AG04449 (cell line): ENCODE measurements around the gene KRT82.
"Not testable (repeated sequence)": the region's sequence is repeated elsewhere in the genome, so short reads cannot be mapped to it uniquely, and the experiment has no call there.

Source experiments
- CTCF ChIA-PET: fragments of 350-600 bp; formaldehyde crosslinking; extraction: SDS; loops from one replicate; lab custom pipeline; 2021; ENCODE audit warnings: antibody characterized with exemption; lab: Yijun Ruan, JAX
- POLR2A ChIA-PET: fragments of 400-600, 350-600 bp; formaldehyde crosslinking; extraction: SDS; loops from one replicate; lab custom pipeline; 2020; ENCODE audit warnings: antibody characterized with exemption, inconsistent platforms; lab: Yijun Ruan, JAX
- DNase-seq: peaks from one replicate; pipeline ENCODE4 v3.0.0-alpha.2; 2010; ENCODE audit warnings: low read depth, low spot score
- H3K4me3 ChIP-seq: 2 replicates; pipeline ENCODE4 v1.5.1; 2011; ENCODE audit warnings: low read depth, mild to moderate bottlenecking, control low read depth, low read length
- CTCF ChIP-seq: IDR thresholded peaks from one replicate; pipeline ENCODE4 v1.5.1; 2011; ENCODE audit warnings: mild to moderate bottlenecking, moderate library complexity, low read length, control low read depth, inconsistent platforms; ENCODE audit not compliant: insufficient read depth; ENCODE audit errors: missing control alignments

Gene KRT82

DNA sequence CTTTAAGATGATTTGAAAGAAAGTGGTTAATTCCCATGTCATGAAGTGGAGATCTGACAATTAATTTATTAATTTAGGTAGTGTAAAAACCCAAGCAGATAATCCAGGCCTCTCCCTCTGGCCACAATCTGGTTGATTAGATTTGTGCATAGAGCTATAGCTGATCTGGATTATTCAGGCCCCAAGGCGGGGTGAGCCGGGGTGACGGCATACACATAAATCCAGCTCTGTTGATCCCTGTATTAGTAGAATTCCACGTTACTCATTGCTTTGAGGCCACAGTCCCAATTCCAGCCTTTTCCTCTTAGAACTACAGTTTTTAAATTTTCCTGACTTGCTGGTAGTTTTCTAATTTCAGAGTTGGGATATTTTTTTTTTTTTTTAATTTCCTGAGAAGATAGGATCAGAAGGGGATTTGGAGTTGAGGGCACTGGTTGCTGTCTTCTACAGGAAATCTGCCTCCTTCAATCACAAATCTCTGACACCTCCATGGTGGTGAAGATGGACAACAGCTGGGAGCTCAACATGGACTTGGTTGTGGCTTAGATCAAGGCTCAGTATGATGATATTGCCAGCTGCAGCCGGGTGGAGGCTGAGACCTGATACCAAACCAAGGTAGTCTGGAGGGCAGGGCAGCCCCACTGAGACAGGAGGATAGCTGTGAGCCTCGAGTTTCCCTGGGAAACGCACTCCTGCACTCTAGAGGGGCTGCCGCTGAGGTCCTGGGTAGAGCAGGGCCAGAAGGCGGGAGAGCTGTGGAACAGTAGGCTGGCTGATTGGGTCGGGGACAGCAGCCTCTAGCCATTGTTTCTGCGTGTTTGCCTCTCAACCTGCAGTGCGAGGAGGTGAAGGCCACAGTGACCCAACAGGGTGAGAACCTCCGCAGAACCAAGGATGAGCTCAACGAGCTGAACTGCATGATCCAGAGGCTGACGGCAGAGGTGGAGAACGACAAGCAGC, 58.3 kb downstream of the KRT82 start:
- TF ChIP-seq CTCF, result no peak
- H3K4me3 ChIP-seq, result no peak overlapping the region
- no peak for DNase-seq
- ChIA-PET CTCF (interaction anchor here (0.7 to 1.5 kb wide), 5 partner anchors 20 to 532 kb away, joined by 3 to 10 read pairs (median 3); no protein-coding TSS in a partner anchor), POLR2A (interaction anchor here (0.5 kb wide), 1 partner anchor 18 kb away, joined by 3 read pairs; no protein-coding TSS in a partner anchor)

GRCh38 chr12:52347016-52347415, 59.1 kb downstream of the KRT82 start:
- POLR2A ChIA-PET, result no interaction called here
- no peak for TF ChIP-seq CTCF
- CTCF ChIA-PET, result interaction anchor here (0.7 to 3.0 kb wide), 6 partner anchors 18 to 190 kb away, joined by 3 to 18 read pairs (median 4); no protein-coding TSS in a partner anchor
- no peak overlapping the region for H3K4me3 ChIP-seq
- DNase-seq, result no peak

- POLR2A ChIA-PET, result no interaction called here
- DNase-seq, result no peak
- CTCF ChIA-PET, result interaction anchor here (0.7 to 3.0 kb wide), 8 partner anchors 18 to 539 kb away, joined by 3 to 18 read pairs (median 6); no protein-coding TSS in a partner anchor
- no peak for TF ChIP-seq CTCF
- no peak overlapping the region for H3K4me3 ChIP-seq
These were observed 59.5 kb downstream of the KRT82 start for GRCh38 chr12:52346593-52346992.

DNA sequence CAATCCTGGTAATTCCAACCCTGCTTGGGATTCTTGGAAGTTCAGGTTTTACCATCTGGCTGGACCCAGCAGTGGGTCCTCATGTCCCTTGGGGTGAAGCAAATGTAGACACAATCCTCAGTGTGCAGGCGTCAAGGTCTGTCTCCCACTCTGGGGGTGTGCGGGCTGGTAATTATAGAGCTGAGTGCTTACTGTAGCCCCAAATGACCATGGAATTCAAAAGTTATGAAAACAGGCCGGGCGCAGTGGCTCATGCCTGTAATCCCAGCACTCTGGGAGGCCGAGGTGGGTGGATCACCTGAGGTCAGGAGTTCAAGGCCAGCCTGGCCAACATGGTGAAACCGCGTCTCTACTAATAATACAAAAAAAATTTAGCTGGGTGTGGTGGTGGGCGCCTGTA, 61.1 kb downstream of the KRT82 start:
- DNase-seq, POLR2A ChIA-PET, H3K4me3 ChIP-seq: not testable (repeated sequence)
- CTCF ChIA-PET, result interaction anchor here (1.1 to 3.0 kb wide), 7 partner anchors 16 to 540 kb away, joined by 4 to 18 read pairs (median 6); no protein-coding TSS in a partner anchor

DNA sequence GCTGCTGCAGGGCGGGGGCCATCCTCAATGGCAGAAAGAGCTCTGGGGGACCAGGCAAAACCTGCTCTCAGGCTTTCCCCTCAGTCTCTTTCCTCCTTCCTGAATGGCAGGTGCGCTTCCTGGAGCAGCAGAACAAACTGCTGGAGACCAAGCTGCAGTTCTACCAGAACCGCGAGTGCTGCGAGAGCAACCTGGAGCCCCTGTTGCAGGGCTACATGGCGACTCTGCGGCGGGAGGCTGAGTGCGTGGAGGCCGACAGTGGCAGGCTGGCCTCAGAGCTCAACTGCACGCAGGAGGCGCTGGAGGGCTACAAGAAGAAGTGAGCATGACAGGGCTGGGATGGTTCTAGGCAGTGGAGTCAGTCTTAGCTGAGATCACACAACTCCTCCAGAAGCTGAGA, 62.0 kb downstream of the KRT82 start:
- no peak for TF ChIP-seq CTCF
- ChIA-PET POLR2A (no interaction called here), CTCF (interaction anchor here (1.1 to 3.0 kb wide), 2 partner anchors 15 to 85 kb away, joined by 4 to 18 read pairs; no protein-coding TSS in a partner anchor)
- DNase-seq, result no peak
- no peak overlapping the region for H3K4me3 ChIP-seq
